T-helper 2 cell treated with Interferon-gamma antibody and Interleukin-4, amounts not matched to agents 100 ng/mL and 5 ng/mL, for 36 hours (primary cell): ENCODE results near the gene CASP5. TPM values are rescaled to one million over a fixed set of nuclear protein-coding genes. Genes with fewer than 3 reads are reported as not detected.
"Not testable (repeated sequence)": the region's sequence is repeated elsewhere in the genome, so short reads cannot be mapped to it uniquely, and the experiment has no call there.

Experiments used
- intact Hi-C: fragments of 100-400 bp; cut with micrococcal nuclease; formaldehyde crosslinking; loops from one replicate; pipeline ENCODE4 v1.15.1; 2023
- total RNA-seq: library from RNA; stranded (reverse); gene quantifications from 2 replicates; pipeline ENCODE4 v1.2.3, GENCODE V29; 2022

CASP5 gene
- total RNA-seq, 1 donor from 2014 or later: not detected

DNA sequence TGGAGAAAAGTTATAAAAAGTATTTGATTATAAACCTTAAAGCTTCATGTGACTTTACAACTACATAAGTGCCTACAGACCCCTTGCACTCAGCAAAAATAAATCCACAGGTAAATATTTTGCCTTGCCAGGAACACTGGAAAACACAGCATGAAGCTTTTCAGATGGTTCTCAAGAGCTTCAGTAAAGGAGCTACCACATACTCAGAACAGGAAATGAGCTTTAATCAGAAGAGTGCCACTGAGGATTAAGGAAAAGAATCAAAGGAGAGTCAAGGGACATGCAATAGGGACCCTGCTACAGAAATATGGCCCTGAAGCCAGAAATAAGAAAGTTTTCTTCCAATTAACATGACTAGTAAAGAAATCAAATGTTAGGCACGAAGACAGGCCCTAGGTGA is 10.8 kb upstream of the CASP5 start:
- intact Hi-C loops: loop anchor here (5.0 kb wide), 1 partner anchor 69 kb away; no protein-coding TSS in a partner anchor

DNA sequence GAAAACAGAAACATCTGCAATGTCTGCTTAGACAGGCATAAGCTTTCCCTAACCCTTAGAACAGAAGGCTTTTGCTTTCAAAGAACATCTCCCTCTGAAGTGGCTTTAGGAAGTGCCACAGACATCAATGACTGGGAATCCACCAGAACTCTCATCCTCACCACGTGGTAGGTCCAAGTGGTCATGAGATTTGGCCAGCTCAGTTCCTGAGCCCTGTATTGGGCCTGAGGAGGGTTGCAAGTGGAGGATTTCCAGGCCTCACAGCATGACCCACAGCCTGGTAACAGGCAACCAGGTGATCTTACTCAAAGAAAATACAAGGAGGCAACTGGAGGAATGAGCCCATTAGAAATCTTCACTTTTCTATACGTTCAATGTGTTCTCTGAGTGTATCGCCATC is 10.4 kb upstream of the CASP5 start:
- intact Hi-C loops: loop anchor here (5.0 kb wide), 1 partner anchor 69 kb away; no protein-coding TSS in a partner anchor

DNA sequence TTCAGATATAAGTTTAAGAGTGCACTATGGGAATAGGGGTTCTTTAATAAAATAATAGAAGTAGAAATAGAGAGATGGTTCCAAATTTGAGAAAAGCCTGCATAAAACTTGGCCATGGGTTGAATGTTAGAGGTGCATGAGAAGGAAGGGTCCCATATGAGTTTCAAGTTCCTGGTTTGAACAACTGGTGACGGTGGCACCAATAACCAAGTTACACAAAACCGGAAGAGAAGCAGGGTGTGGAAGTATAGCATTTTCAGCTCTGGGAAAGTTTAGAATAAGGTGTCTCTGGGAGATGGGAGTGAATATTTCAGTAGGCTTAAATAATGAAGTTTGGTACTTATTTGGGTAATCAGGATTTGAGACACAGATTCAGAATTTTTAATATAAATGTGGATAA is 9.5 kb upstream of the CASP5 start:
- intact Hi-C loops: loop anchor here (5.0 kb wide), 1 partner anchor 70 kb away; no protein-coding TSS in a partner anchor

DNA sequence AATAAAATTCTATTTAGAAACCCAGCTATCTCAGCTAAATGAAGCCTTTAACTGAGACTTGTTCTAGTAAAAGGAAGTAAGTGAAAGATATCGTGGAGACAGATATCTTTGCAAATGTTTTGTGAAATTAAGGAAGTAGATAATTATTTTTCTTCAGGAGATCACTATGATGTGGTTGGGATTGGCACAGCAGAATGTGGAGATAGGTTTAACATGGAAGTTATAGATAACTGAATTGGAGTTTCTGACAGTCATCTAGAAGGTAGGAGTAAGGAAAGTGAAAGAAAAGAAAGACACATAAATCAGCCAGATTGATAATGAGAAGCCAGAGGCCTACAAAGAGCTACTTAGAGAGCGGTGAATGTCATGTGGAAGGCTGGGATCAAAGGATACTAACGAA is 4.7 kb upstream of the CASP5 start:
- intact Hi-C loops: no loop called here

DNA sequence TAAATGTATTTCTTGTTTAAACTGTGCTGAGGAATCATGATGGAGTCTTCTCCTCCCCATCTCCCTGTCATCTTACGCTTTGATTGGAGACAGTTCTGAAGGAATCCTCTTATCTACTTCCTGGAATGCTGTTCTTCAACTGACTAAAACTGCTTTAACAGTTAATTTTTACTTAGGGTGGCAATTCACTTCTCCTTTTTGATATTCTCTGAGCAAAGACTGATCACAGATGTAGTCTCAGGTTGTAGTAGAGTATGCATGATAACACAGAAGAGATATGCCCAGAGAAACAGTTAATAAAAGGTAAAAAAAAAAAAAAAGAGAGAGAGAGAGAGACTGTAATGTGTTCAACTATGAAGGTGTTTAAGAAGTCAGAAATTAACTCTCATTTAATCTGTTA is 1.4 kb upstream of the CASP5 start:
- intact Hi-C loops: no loop called here

DNA sequence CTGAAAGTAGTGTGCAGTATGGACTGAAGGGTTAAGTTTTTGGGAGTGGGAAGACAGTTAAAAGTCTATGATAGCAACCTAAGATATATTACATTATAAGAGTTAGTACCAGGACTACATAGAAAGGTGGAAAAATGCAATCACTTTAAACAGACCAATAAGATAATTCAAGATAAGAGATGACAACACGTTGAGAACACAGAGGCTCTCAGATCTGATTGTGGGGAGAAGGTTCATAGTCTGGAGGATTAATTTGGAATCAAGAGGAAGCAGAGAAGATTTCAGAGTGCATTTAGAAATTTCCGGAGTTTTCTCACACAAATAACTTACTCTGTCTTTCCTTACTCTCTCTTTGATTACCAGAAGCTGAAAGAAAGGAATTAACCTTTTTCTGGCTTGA is 441 bp downstream of the CASP5 start:
- intact Hi-C loops: no loop called here

DNA sequence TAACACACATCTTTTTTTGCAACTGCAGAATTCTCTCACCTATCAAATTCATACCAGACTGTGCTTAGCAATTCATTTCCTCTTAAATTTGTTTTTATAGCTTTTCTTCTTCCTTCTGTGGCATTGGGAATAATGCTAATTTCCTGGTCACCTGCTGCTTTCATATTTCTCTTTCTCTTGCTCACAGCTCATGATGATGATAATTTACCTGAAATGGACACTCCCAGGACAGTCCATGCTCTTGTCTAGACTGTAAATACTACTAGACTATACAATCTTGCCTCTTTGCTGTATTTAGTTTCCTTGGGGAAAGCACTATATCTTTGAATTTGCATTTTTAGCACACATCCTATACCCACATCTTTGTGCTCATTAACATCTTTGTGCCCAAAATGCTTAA is 15.5 kb downstream of the CASP5 start:
- intact Hi-C loops: loop anchor here (10.0 kb wide), 2 partner anchors 183 to 473 kb away; no protein-coding TSS in a partner anchor

DNA sequence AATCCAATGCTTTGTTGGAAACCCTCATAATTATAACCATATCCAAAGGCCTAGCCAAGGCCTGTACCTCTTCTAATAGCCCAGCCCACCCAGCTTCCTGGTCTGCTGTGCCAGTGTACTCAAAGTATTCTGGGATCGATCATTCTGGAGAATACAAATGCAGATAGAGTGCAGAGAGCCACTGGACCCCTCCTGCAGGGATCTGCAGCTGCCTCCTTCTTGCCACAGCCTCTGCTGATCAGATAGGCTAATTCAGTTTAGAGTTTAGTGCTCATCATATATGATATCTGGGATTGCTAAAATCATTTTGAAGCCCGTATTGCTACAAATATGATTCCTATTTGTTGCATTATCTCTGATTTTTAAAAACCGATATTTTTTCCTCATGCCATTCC is 17.5 kb downstream of the CASP5 start:
- intact Hi-C loops: loop anchor here (10.0 kb wide), 2 partner anchors 181 to 471 kb away; no protein-coding TSS in a partner anchor

DNA sequence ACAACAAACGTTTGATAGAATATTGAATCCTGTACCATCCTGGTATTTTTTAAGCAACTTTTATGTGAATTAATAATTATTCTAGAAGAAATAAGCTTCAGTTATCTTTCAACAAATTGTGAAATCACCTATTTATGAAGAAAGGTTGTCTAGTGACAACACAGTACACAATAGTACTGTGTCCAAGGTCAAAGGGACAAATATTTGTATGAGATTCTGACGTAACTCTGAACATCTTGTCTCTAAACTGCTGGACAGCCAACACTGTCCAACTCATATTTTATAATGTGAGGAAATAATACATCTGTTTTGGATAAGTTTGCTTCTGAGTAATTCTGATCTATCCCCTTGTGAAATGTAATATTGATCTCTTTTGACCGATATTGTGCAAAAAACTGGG is 18.9 kb downstream of the CASP5 start:
- intact Hi-C loops: loop anchor here (10.0 kb wide), 2 partner anchors 179 to 469 kb away; no protein-coding TSS in a partner anchor

DNA sequence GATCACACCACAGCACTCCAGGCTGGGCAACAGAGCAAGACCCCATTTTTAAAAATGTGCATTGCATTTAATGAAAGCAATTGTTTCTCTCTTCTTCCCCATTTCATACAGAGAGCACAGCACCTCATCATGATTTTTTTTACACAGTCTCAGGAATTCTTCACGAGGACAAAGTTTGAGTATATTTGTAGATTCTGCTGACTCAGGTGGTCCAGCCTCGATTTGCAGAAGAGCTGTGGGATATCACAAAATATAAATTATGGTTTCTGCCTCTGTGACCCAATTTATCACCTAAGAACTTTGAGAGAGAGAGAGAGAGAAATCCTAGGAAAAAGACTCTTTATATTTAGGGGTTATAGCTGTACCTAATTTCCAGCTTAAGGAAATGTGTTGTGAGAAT is 19.8 kb downstream of the CASP5 start:
- intact Hi-C loops: loop anchor here (10.0 kb wide), 2 partner anchors 178 to 468 kb away; no protein-coding TSS in a partner anchor

DNA sequence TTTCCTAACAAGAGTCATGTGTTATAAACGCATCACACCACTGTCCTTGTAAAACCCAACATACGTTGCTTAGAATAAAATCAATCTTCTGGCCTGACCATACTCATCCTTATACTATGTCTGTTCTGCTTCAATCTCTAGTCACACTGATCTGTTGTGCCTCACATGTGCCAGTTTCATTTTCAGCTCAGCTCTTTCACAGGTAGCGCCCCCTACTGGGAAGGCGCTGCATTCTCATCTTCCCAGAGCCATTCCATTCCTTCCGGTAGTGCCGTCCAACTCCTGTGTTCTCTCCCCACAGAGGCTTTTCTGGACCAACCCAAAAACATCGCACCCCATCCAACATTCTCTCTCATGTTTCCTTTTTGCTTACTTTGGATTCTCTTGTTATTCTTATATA is 22.2 kb downstream of the CASP5 start:
- intact Hi-C loops: loop anchor here (1.0 to 10.0 kb wide), 4 partner anchors 53 to 466 kb away; no protein-coding TSS in a partner anchor

DNA sequence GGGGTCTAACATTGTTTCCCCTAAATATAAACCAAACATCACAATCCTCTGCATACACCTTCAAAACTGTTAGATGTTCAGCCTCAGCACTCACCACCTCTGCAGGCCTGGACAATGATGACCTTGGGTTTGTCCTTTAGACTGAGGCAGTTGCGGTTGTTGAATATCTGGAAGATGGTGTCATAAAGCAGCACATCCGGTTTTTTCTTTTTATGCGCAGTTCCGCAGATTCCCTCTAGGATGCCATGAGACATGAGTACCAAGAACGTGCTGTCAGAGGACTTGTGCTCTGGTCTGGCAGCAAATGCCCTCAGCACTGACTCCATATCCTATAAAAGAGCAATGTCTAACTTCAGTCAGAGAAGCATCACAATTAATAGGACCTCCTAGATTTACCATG is 22.8 kb downstream of the CASP5 start:
- intact Hi-C loops: loop anchor here (1.0 to 10.0 kb wide), 3 partner anchors 175 to 465 kb away; no protein-coding TSS in a partner anchor

DNA sequence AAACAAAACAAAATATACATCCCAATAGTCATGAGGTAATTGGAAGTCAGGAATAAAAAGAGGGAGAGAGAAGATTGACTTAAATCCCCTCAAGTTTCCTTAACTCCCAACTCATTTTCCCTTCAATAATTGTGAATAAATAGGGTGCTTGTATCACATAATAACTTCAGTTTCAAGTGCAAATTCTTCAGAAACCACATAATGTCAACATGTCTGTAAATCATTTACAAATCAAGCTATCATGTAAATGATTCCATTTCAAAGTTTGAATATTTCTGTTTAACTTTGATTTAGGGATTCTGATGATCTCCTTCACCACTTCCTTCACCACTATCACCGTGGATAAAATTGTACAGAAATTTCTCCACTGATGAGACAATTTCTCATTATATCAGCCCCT is 23.2 kb downstream of the CASP5 start:
- intact Hi-C loops: loop anchor here (1.0 to 10.0 kb wide), 3 partner anchors 175 to 465 kb away; no protein-coding TSS in a partner anchor

DNA sequence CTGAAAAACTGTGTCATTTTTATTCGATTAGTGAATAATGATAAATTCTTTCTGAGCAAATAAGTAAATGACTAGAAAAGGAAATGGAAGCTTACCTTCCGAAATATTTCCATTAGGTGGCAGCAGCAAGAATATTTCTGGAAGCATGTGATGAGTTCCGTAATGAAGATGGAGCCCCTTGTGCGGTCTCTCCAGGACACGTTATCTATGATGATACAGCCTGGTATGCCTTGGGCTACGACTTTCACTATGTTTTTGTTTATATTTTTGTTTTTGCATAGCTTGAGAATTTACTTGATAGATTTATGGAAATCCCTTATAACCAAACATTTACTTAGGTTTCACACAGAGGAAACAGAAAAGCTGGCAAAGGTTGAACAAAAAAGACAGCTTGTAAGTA is 25.7 kb downstream of the CASP5 start:
- intact Hi-C loops: no loop called here

DNA sequence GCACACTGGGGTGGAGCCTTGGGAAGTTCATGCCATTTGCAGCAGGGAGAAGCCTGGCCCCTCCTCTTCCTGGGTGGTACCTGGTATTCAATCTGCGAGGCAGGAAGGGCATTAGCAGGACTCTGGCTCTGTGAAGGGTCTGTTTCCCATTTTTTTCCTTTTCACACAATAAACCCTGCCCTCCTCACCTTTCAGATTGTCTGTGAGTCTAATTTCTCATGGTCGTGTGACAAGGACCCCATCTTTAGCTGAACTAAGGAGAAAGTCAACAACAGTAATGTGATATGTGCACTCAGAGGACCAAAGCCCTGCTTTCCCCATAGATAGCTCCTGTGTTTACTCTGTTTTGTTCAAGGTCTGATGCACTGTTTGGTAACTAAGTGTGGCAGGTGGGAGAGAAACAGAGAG is 28.0 kb downstream of the CASP5 start:
- intact Hi-C loops: no loop called here

DNA sequence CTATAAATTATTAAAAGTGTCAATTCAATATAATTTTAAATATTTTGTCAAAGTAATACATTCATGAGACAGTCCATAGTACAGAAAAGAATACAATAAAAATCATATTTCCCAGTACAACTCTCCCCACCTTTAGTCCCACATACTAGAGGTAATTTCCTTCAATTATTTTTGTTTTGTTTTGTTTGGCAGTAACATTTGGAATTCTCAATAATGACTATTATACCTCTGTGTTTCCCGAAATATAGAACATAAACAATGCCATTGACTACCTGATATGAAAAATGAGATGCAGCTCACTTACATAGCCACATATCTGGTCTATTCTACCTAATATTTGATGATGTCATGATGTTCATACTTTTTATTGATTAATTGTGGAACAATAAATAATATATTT is 30.2 kb downstream of the CASP5 start:
- intact Hi-C loops: no loop called here

DNA sequence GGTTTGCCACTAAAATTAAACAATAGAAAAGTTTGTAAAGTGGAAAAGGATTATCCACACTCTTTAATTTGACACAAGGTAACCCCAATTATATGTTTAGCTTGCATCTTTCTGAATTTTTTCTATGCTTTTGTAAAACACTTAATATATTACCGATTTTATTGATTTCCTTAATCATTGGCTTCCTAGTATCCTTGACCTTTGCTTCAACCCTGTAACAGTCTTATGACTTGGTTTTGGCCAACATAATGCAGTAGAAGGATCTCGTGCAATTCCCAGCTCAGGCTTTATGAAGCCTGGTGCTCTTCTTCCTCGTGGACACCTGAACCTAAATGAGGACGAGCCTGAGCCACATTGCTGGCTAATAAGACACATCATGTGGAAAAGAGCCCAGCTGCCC is 31.0 kb downstream of the CASP5 start:
- intact Hi-C loops: no loop called here

DNA sequence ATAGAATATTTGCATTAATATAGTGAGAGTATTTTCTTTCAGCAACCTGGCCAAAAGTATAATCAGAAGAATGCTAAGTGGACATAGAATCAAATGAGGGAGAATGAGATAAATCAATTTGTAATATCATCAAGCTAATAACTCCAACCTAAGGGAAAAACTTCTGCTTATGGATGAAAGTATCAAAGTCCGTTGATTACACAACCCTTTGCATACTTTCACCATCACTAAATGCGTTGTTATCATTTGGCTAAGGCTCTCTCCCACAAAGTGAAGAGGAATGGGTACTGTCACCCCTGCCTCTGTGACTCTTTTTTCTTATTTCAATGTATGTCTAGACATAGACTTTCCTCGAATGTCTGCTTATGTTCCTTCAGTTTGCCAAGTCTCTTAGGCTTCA is 38.2 kb downstream of the CASP5 start:
- intact Hi-C loops: no loop called here

DNA sequence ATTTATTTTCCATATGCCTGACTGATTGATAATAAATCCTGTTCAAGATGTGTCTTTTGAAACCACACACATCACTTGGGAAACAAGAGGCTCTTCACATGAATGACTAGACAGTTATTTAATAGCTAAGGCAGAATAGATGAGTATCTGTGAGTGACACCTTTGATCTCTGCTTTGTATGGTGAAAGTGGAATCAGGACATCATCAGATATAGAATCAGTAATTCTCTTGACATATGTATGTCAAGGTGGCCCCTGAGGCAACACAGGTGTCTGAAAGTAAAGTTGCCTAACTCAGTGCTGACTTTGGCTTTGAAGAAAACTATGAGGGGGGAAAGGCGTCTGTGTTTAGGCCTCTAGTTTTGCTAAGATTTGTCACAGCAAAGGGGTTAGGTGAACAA is 43.1 kb downstream of the CASP5 start:
- intact Hi-C loops: no loop called here

DNA sequence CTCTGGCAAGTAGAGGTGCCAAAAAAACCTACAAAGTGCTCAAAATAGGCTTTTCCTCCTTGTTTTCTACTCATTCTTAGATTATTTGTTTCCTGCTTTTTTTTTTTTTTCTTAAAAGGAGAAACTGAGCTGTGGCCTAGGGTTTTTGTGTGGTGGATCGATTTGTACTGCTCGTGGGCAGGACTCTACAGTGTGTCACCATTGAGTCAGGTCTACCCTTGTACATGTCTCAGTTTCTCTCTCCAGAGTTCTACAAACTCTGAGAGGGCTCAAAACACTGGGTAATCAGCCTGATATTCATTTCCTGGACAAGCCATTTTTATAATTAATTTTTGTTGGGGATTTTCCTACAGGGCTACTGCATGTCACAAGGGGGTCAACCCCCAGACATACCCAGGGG is 49.4 kb downstream of the CASP5 start:
- intact Hi-C loops: no loop called here

DNA sequence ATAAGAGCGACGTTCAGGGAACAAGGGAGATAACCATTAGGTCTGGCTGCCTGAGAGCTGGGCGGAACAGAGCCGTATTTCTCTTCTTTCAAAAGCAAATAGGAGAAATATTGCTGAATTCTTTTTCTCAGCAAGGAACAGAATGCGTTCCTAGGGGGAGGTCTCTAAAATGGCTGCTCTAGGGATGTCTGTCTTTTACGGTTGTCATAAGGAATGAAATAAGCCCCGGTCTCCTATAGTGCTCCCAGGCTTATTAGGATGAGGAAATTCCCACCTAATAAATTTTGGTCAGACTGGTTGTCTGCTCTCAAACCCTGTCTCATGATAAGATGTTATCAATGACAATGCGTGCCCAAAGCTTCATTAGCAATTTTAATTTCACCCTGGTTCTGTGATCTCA is 50.0 kb downstream of the CASP5 start:
- intact Hi-C loops: not testable (repeated sequence)

DNA sequence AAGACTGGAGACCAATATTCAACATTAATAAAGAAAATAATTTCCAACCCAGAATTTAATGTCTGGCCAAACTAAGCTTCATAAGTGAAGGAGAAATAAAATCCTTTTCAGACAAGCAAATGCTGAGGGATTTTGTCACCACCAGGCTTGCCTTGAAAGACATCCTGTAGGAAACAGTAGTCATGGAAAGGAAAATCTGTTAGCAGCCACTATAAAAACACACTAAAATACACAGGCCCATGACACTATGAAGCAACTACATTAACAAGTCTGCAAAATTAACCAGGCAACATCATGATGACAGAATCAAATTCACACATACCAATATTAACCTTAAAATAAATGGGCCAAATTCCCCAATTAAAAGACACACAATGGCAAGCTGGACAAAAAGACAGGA is 52.2 kb downstream of the CASP5 start:
- intact Hi-C loops: no loop called here
